Stimulated activated CD8-positive, alpha-beta memory T cell treated with anti-CD3 and anti-CD28 coated beads, Interleukin-15, amount 100 ng/mL, for 4 hours (primary cell): ENCODE results near the gene FGFRL1.
"Not testable (repeated sequence)": the region's sequence is repeated elsewhere in the genome, so short reads cannot be mapped to it uniquely, and the experiment has no call there.

Experiments
- DNase-seq, 2 donors: peaks; one replicate each; pipeline ENCODE4 v3.0.0-alpha.2; 2020; ENCODE audit warnings: low read depth in 2 of 2

FGFRL1 gene

DNA sequence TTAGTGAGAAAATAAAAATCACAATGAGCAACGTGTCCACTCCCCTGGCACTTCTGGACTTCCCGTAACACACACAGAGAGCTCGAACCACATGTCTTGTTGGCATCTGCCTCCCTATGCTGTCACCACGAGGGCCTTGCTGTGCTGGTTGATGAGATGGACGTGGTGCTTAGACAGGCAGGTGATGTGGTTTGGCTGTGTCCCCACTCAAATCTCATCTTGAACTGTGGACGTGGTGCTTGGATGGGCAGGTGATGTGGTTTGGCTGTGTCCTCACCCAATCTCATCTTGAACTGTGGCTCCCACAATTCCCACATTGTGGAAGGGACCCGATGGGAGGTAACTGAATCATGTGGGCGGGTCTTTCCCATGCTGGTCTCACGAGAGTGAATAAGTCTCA lies 40.0 kb downstream of the FGFRL1 start:
- no peak for DNase-seq

DNA sequence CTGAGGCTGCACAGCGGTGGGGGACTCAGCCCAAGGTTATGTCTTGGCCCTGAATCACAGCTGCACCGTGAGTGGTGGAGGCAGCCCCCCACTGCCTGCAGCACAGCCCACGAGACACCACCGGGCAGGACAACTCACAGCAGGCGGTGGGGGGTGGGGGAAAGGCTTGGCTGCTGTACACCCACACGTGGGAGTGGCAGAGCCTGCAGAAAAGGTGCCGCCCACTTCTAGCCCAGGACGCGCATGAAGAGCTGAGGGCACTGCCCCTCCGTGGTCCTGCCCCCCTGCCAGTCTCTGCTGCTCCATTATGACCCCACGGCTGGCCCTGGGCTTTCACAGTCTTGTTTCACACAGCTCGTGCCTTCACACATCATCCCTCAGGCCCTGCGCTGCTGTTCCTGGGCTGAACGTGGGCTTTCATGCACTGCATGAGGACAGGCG lies 40.8 kb downstream of the FGFRL1 start:
- DNase-seq = no peak

DNA sequence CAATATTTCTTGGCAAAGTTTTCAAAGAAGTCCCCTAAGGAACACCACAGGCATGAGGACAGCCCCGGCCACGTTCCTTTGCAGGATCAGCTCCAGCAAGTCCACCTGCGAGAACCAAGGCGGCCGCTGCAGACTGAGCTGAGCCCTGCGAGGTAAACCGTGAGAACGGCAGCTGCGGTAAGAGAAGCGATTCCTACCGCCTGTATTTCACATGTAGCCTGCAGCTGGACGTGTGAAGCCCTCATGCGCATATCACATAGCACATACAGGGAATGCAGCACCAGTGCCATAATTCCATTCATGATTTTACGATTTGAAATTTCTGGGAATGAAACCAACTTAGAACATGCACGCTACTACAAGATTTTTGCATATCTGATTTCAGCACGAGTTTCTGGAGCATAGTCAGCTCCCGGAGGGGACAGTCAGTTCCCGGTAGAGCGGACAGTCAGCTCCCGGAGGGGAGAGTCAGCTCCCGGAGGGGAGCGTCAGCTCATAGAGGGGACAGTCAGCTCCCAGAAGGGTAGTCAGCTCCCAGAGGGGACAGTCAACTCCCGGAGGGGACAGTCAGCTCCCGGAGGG lies 41.7 kb downstream of the FGFRL1 start:
- DNase-seq = no peak

DNA sequence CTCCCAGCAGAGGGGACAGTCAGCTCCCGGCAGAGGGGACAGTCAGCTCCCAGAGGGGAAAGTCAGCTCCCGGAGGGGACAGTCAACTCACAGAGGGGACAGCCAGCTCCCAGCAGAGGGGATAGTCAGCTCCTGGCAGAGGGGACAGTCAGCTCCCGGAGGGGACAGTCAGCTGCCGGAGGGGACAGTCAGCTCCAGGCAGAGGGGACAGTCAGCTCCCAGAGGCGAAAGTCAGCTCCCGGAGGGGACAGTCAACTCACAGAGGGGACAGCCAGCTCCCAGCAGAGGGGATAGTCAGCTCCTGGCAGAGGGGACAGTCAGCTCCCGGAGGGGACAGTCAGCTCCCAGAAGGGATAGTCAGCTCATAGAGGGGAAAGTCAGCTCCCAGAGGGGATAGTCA lies 42.5 kb downstream of the FGFRL1 start:
- not testable (repeated sequence) for DNase-seq

DNA sequence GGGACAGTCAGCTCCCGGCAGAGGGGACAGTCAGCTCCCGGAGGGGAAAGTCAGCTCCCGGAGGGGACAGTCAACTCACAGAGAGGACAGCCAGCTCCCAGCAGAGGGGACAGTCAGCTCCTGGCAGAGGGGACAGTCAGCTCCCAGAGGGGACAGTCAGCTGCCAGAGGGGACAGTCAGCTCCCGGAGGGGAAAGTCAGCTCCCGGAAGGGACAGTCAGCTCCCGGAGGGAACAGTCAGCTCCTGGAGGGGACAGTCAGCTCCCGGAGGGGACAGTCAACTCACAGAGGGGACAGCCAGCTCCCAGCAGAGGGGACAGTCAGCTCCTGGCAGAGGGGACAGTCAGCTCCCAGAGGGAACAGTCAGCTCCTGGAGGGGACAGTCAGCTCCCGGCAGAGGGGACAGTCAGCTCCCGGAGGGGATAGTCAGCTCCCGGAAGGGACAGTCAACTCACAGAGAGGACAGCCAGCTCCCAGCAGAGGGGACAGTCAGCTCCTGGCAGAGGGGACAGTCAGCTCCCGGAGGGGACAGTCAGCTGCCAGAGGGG lies 43.3 kb downstream of the FGFRL1 start:
- DNase-seq = not testable (repeated sequence)

DNA sequence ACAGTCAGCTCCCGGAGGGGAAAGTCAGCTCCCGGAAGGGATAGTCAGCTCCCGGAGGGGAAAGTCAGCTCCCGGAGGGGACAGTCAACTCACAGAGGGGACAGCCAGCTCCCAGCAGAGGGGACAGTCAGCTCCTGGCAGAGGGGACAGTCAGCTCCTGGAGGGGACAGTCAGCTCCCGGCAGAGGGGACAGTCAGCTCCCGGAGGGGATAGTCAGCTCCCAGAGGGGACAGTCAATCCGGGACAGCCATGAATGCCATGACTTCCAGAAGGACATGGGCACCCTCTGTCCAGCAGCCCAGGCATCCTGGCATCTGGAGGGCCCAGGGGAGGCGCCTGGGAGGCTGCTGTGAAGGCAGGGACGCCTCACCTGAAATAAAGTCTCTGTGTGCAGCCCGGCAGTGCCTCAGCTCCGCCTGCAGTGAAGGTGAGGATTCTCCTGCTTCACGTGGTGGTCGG lies 43.8 kb downstream of the FGFRL1 start:
- DNase-seq = not testable (repeated sequence)

DNA sequence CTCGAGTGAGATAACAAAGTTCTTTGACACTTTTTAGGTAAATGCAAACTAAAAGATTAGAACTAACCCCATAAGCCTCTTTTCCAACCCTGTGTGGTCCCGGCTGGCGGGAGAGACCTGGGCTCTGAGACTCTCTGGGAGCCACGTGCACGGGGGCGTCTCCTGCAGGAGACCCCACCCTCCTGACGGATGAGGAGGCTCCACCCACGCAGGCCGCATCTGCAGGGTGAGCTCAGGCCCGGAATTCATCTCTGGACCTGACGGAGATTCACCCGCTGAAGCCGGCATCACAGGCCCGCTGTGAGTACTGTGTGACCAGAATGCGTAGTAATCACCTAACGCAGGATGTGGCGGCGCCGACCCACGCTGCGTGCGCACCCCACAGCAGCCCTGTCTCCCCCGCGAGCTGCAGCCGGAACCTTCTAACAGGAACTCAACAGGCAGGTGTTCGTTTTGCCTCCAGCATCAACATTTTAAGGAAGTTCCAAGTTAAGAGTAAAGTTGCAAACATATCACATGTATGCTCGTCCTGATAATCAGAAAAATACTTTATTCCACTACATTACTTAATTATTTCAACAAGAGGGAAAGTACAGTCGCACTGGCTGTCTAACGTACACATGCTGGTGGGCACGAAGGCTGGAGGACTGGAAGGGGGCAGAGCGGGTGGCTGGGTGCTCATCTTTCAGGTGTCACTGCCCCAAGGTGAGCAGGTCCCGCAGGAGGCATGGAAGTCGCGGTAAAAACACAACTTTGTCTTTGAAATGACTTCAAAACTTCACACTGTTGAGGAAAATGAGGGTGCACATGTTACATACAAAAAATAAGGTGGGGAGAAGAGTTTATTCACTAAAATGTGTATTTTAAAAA lies 44.5 kb downstream of the FGFRL1 start:
- peak; percentile 70 to 73 for DNase-seq

DNA sequence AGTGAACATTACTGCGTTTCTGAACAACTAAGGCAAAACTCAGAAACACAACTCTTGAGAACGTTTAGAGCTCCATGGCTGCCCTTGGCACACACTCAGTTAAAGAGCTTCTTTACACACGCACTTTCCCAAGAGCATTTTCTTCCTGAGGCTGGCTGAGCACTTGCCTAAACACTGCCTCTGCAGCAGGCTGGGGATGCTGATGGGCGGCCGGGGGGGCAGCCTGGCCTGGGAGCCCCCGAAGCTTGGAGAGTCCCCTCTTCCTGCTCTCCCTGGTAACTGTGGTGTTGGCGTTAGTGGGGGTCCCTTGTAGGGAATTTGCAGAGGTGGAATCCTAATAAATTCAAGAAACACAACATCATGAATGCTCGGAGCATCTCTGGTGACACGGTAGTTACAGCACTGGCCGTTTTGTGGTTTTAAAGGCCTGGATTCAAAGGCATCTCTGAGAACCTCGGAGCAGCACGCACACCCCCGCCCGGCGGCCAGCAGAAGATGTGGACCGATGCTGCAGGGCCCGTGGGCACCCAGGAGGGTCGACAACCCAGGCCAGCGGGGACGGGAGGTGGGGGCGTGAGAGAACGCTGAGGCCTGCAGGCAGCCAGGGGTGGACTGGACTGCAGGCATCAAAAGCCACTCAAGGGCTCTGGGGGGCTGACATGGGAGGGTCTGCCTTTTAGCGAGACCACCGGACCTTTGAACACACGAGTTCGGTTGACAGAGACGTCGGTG lies 45.4 kb downstream of the FGFRL1 start:
- DNase-seq = no peak

DNA sequence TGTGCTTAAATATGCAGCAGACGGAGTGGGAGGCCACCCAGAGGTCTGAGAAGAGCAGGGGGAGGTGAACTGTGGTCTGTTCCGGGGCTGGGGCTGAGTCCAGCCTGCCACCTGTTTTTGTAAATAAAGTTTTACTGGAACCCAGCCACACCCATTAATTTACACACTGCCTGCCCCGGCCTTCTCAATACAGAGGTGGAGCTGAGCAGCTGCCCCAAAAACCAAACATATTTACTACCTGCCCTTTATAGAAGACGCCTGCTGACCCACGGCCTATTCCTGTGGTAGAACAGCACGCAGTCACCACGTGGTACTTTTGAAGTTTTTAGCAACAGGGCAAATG lies 45.9 kb downstream of the FGFRL1 start:
- DNase-seq = no peak

DNA sequence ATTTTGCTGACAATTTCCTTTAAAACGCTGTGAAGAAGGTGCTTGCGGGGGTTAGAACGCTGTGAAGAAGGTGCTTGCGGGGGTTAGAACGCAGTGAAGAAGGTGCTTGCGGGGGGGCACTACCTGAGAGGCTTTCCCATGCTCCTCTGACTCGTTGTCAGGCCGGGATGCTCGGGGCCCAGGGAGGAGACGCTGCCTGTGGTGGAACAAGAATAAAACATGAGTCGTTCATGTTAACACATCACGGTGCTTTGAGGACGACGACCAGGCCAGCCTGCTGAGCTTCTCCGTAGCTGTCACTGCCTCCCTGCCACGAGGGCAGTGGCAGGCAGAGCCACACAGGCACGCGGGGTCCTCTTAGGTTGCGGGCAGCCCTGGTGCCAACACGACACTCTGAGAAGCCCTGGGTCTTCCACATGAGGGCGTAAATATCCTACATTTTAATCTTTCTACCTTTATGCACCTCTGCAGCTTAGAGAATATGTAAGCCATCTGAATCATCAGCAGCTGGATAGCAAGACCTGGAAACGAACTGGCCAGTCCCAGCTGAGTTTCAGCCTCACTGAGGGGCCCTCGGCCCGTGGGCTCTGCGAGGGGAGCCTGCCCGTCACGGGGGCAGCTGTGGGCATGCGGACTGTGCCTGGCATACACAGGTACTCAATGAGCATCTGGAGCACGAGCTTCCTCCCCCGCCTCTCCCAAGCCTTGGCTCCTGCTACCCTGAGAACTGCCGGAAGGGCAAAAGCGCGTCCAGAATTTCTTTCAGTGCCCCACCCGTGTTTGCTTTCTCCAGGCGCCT lies 47.0 kb downstream of the FGFRL1 start:
- no peak for DNase-seq

DNA sequence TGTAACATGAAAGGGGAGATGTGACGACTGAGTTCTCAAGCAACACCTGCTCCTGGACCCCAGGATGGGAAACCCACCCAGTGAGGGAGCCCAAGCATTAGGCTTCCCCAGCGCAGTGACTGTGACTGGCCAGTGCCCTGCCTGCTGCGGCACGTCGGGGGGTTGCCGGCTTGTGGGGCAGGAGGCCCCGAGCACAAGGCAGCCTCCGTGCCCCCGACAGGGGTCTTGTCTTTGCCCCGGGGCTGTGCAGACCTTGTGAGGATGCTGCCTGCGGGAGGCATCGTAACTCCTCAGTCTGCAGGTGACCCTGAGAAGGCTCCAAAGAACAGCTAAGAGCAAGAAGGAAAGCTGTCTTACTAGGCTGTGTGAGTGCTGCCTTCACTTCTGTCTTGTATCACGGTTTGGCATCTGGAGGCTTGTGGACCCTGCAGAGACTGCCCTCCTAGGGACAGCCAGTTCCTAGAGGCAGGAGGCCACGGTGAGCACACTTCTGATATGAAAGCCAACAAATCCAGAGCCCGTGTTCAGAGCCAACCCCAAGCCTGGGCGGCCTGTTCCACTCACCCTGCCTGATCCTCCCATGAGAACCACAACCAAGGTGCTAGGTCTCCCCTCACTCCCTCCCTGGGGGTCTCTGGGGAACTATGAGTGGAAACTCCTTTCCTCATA lies 47.7 kb downstream of the FGFRL1 start:
- no peak for DNase-seq

DNA sequence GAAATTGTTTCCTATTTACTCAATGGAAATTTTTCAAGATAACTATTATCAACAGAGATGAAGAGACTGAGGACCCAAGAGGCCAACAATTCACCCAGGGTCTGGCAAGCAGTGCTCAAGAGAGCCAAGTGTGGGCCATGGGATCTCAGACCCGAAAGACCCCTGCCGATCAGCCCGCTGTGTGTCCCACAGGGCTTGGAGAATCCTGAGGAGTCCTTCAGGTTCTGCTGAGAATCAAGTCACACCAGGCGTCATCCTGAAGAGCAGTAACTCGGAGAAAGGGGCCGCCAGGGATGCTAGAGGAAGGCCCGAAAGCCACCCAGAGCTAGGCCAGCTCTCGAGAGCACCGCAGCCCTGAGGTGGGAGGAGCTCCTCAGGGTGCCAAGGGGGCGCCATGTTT lies 48.7 kb downstream of the FGFRL1 start:
- DNase-seq = no peak

DNA sequence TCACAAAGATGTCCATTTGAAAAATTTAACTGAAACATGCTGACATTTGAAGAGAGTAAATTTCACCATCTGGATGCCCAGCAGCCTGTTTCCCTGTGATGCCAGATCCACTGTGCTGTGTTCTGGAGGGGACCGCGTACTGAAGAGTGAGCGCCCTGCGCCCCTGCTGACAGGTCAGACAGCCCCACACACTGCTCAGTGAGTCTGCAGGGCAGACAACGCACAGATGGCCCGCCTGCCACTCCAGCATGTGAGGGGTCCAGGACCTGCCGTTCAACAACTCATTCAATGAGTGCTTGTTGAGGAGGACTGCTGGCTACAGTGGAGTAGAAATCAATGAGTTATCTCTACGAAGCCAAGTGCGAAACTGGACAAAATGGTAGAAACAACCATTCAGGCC lies 49.2 kb downstream of the FGFRL1 start:
- no peak for DNase-seq

DNA sequence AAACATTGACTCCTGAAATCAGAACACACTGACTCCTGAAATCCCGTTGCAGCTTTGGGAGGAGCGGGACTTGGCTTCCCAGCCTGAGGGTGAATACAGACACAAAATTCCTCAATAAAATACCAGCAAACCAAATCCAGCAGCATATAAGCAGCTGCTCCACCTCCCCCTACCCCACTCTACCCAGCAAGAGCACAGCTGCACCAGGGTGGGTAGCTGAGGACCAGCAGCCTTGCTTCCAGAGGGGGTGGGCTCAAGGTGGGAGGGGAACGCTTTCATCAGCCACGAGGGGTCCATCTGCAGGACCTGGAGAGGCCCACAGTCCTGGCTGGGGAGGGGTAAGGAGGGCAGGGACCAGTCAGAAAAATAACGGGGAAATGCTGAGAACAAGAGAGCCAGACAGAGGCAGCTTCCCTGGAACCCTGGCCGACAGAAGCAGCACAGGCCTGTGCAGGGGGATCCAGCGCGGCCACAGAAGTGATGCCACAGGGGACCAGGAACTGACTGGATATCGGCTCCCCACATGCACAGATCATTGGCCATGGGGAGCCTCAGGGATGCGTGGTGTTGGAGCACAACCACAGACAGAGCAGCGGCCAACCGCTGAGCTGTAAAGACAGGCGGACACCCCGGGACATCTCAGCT lies 49.8 kb downstream of the FGFRL1 start:
- DNase-seq = no peak

DNA sequence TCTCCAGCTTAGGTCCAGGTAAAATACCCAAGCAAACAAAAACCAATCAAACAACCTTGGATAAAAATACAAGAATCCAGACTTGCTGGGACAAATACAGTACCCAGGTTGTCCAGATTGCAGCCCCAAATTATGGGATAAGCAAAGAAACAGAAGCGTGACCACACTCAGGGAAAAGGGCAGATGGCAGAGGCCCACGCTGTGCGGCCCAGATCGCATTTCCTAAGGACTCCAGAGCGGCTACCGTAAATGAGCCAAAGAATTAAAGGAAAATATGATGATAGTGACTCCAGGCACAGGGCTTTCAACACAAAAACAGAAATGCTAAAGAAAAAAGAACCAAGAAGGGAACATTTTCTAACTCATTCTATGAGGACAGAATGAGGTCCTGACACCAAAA lies 50.3 kb downstream of the FGFRL1 start:
- no peak for DNase-seq

DNA sequence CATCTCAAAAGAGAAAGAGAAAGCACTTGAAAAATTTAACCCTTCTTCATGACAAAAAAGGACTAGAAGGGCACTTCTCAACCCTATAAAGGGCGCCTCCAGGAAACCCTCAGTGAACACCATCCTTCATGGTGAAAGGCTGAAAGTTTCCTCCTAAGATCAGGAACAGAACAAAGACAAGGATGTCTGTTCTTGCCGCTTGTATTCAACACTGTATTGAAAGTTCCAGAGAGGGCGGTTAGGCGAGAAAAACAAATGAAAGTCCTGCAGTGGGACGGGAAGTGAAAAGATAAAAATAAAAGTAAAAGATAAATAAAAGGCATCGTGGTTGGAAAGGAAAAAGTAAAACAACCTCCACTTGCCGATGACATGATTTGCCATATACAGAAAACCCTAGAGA lies 51.0 kb downstream of the FGFRL1 start:
- no peak for DNase-seq

DNA sequence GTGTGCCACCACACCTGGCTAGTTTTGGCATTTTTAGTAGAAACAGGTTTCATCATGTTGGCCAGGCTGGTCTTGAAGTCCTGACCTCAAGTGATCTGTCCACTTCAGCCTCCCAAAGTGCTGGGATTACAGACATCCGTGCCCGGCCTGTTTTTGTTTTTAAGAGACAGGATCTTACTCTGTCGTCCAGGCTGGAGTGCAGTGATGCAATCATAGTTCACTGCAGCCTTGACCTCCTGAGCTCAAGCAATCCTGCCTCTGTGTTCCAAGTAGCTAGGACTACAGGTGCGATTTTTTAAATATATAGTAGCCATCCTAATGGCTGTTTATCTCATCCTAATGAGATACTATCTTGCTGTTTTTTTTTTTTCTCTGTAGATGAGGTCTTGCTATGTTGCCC lies 54.3 kb downstream of the FGFRL1 start:
- no peak for DNase-seq

DNA sequence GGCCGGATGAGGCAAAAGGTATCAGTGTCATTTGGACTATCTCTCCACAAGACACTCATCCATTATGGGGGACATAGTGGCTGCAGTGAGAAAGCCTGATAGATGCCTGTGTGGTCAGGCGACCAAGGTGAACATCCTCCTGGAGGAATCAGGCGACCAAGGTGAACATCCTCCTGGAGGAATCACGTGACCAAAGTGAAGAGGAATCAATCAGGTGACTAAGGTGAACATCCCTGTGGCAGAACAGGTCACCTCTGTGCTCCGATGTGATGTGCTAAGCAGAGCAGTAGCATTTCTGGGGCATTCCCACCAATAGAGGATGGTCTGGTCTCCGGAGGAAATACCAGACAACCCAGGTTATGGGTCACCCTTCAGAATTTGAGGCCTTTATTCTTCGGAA lies 58.0 kb downstream of the FGFRL1 start:
- no peak for DNase-seq

DNA sequence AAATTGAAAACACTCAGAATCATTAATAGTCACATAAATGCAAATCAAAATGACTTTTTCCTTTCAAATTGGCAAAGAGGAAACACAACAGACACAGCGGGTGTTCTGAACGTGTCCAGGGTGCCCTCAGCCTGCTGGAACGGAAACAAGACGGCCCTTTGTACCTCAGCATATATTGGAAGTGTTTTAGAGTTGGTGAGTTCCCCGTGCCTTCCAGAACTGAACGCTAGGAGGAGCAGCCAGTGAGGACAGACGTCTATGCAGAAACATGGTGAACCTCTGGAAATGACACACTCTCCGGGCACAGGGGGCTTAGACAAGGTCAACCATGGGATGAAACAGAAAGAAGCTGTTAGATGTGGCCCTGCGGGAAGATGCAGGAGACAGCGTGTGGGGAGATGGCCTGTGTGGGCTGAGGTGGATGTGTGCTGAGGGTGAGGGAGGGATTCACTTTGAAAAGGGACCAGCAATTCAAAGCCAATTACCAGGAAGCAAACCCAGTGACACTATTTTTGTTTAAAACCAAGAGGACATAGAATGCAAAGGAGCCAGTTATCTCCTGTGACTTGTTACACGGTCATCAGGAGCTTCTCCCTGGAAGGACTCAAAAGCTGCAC lies 61.5 kb downstream of the FGFRL1 start:
- DNase-seq = peak in 1 of 2 donors; percentile 20

DNA sequence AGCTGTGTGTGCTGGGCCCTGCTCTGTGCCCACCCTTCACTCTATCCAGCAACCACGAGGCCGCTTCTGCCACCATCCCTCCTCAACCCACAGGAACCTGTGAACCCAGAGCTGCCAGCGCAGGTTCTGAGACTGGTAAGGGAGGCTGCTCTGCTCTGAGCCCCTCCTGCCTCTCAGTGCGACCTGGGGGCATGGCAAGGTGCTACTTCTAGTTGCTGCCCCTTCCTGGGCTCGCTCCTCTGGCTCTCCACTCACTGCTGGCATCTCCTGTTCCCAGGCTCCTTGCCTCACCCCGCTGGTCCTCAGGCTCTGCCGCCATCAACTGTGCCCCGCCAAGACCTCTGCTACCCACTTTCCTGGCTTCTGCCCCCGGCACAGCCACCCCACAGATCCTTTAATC lies 62.7 kb downstream of the FGFRL1 start:
- no peak for DNase-seq
